CD4-positive, alpha-beta T cell (primary cell): Measurements from ENCODE around the gene RESF1. TPM values are rescaled to one million over a fixed set of nuclear protein-coding genes. Genes with fewer than 3 reads are reported as not detected.
A peak's percentile ranks its signal among the peaks of the same experiment; 100 is the strongest.

Experiments used
- ATAC-seq: fragments of 200-7000 bp; cut with Tn5 transposase; one replicate; pipeline ENCODE4 v1.10.0; 2022; ENCODE audit warnings: mild to moderate bottlenecking; ENCODE audit not compliant: poor library complexity
- CTCF ChIA-PET: fragments of 350-600 bp; sonication (Branson Sonifier 250); formaldehyde crosslinking; loops from one replicate; lab custom pipeline; 2021; ENCODE audit warnings: antibody characterized with exemption, inconsistent platforms; lab: Charles Lee
- POLR2A ChIA-PET: fragments of 350-600 bp; sonication (Branson Sonifier 250); formaldehyde crosslinking; loops from one replicate; lab custom pipeline; 2021; ENCODE audit warnings: antibody characterized with exemption, inconsistent platforms; lab: Charles Lee
- DNase-seq, 14 experiments: peaks; one replicate each; pipeline ENCODE4 v3.0.0-alpha.2; 2013 to 2020; ENCODE audit warnings: mixed read lengths in 2 of 14
- H3K27ac ChIP-seq, 2 donors: one replicate each; pipeline versions ENCODE4 v1.5.1 to v1.7.0; 2013; ENCODE audit warnings: low read length in 2 of 2, low read depth in 1 of 2, mild to moderate bottlenecking in 1 of 2
- H3K27me3 ChIP-seq, 2 experiments: 1 replicate in 1 of 2; 2 replicates in 1 of 2; pipeline versions ENCODE4 v1.6.1 to v1.7.0; 2013; ENCODE audit warnings: low read length in 2 of 2, control low read depth in 1 of 2, mild to moderate bottlenecking in 1 of 2, moderate library complexity in 1 of 2; ENCODE audit not compliant: insufficient read depth in 2 of 2, control insufficient read depth in 1 of 2
- H3K36me3 ChIP-seq: one replicate; pipeline ENCODE4 v1.6.1; 2013; ENCODE audit warnings: low read length, control low read depth; ENCODE audit not compliant: insufficient read depth
- H3K4me1 ChIP-seq: one replicate; pipeline ENCODE4 v1.6.1; 2013; ENCODE audit warnings: low read length, control low read depth; ENCODE audit not compliant: insufficient read depth
- H3K4me3 ChIP-seq: one replicate; pipeline ENCODE4 v1.5.1; 2013; ENCODE audit warnings: mild to moderate bottlenecking, low read length, moderate library complexity
- H3K9me3 ChIP-seq, 2 experiments: 1 replicate in 1 of 2; 2 replicates in 1 of 2; pipeline versions ENCODE4 v1.6.1 to v1.7.0; 2013; ENCODE audit warnings: low read length in 2 of 2, mild to moderate bottlenecking in 2 of 2, control low read depth in 1 of 2, moderate library complexity in 1 of 2; ENCODE audit not compliant: control insufficient read depth in 1 of 2, insufficient read depth in 1 of 2
- H3K27ac Mint-ChIP-seq: one replicate; pipeline ENCODE4 v1.8.0; 2020; ENCODE audit warnings: mixed read lengths
- H3K27me3 Mint-ChIP-seq: one replicate; pipeline ENCODE4 v1.8.0; 2021; ENCODE audit warnings: mixed read lengths
- H3K36me3 Mint-ChIP-seq: one replicate; pipeline ENCODE4 v1.8.0; 2021; ENCODE audit warnings: low read depth, mixed read lengths
- H3K4me1 Mint-ChIP-seq: one replicate; pipeline ENCODE4 v1.8.0; 2021; ENCODE audit warnings: low read depth, mixed read lengths
- H3K4me3 Mint-ChIP-seq: one replicate; pipeline ENCODE4 v1.8.0; 2020; ENCODE audit warnings: mild to moderate bottlenecking, mixed read lengths
- H3K9me3 Mint-ChIP-seq: one replicate; pipeline ENCODE4 v1.8.0; 2020; ENCODE audit warnings: mixed read lengths
- CTCF ChIP-seq: fragments of 200-600 bp; IDR thresholded peaks from one replicate; pipeline ENCODE4 v1.8.0; 2022; ENCODE audit warnings: antibody characterized with exemption, mild to moderate bottlenecking
- intact Hi-C, 2 experiments: fragments of 100-400 bp; cut with DNase I in 1 of 2; cut with micrococcal nuclease in 1 of 2; formaldehyde crosslinking; loops; one replicate each; pipeline versions ENCODE4 v1.15.1 to v1.9.0; 2023 to 2025; cut with DNase I, micrococcal nuclease
- polyA plus RNA-seq, 2 donors: library from polyadenylated mRNA; unstranded; fragments of 120-200 nt; gene quantifications; one replicate each; pipeline ENCODE4 v1.2.1, GENCODE V29; 2013
- total RNA-seq, 174 experiments: library from RNA in 2 of 174; stranded (reverse) in 2 of 174; gene quantifications; one replicate each; pipeline ENCODE4 v1.2.3 and lab custom pipeline; 2021 to 2026

Gene RESF1
- total RNA-seq (100 to 1,000 TPM; 113 to 124 TPM), total RNA-seq (lab: John Stamatoyannopoulos, UW) (85.4 to 1,650 (median 607) reads per million in 172 experiments)
- 243 TPM for polyA plus RNA-seq (2013, experiment 1 of 2)
- 257 TPM for polyA plus RNA-seq (2013, experiment 2 of 2)

DNA sequence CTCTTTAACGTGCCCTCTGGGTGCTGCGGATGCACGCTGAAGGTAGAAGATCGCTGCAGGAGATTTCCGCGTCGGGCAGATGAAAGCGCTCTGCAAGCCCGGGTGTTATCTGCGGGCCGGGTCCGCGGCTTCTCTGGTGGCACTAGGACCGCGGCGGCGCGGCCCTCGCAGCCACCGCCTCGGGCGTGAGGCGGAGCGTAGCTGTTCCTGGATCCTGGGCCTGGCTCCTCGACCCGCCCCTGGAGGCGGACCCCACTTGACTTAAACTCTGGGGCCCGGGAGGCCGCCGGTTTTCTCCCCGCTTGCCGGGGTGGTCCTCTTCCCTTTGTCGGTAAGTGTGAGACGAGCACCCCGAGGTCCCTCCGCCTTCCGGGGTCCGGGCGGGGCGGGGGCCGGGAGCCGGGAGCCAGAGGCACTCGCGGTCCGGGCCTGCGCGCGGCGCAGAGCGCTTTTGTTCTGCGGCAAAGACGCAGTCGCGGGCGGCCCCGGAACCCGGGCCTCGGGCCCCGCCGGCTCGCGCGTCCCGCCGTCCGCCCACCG is at the start of gene RESF1:
TSS of gene RESF1 (plus strand) at position 255 of the 540 bp plus-strand sequence. CDS start 21,541 bp downstream, outside the sequence.
- H3K27ac Mint-ChIP-seq = peak within 1 kb of the TSS; percentile 96
- peak; percentile 72 to 96 (median 85) for DNase-seq
- peaks cover 46% of the 10 kb centered on the region for H3K4me1 ChIP-seq
- no peaks in the 10 kb centered on the region for H3K27me3 ChIP-seq
- H3K4me3 ChIP-seq = peak within 1 kb of the TSS; percentile 84
- H3K36me3 Mint-ChIP-seq = peaks cover 56% of the 10 kb centered on the region
- ChIA-PET POLR2A (interaction anchor here (0.6 to 6.2 kb wide), 50 partner anchors 9 to 314 kb away, joined by 3 to 106 read pairs (median 5); partner anchors contain the start of genes AMN1, BICD1 and ETFBKMT), CTCF (interaction anchor here (1.1 to 3.2 kb wide), 8 partner anchors 9 to 306 kb away, joined by 3 to 13 read pairs (median 6); partner anchors contain the start of genes AMN1 and ETFBKMT)
- no peaks in the 10 kb centered on the region for H3K27me3 Mint-ChIP-seq
- ATAC-seq = peak; percentile 73
- intact Hi-C loops = loop anchor here (1.0 to 5.0 kb wide), 7 partner anchors 62 to 353 kb away; partner anchors contain the start of genes AMN1 (in 1 of the 2) and ETFBKMT (in 1 of the 2)
- peaks cover 2% of the 10 kb centered on the region for H3K9me3 Mint-ChIP-seq
- peaks cover under 1 to 9% of the 10 kb centered on the region in 2 experiments for H3K9me3 ChIP-seq
- TF ChIP-seq CTCF = no peak
- peak within 1 kb of the TSS; percentile 99 for H3K4me3 Mint-ChIP-seq
- H3K4me1 Mint-ChIP-seq = peaks cover 78% of the 10 kb centered on the region
- H3K36me3 ChIP-seq = peaks cover 36% of the 10 kb centered on the region
- H3K27ac ChIP-seq = peak within 1 kb of the TSS; percentile 69 to 82

- intact Hi-C loops = no loop called here
- H3K36me3 ChIP-seq = no peaks in the 10 kb centered on the region
- DNase-seq = no peak
- H3K36me3 Mint-ChIP-seq = peaks cover 20% of the 10 kb centered on the region
- no peak overlapping the region for H3K4me3 Mint-ChIP-seq
- H3K27me3 ChIP-seq = no peaks in the 10 kb centered on the region
- peaks cover 9 to 20% of the 10 kb centered on the region in 2 experiments for H3K9me3 ChIP-seq
- no peaks in the 10 kb centered on the region for H3K27me3 Mint-ChIP-seq
- no peak overlapping the region for H3K4me3 ChIP-seq
- no peak overlapping the region for H3K27ac ChIP-seq
- CTCF ChIA-PET = interaction anchor here (0.7 to 1.0 kb wide), 2 partner anchors 14 to 250 kb away, joined by 3 to 5 read pairs; no protein-coding TSS in a partner anchor
- TF ChIP-seq CTCF = no peak
- POLR2A ChIA-PET = interaction anchor here (0.6 to 1.0 kb wide), 2 partner anchors 45 to 65 kb away, joined by 3 read pairs; partner anchors contain the start of gene RESF1
- no peak overlapping the region for H3K27ac Mint-ChIP-seq
- no peaks in the 10 kb centered on the region for H3K4me1 Mint-ChIP-seq
- no peaks in the 10 kb centered on the region for H3K9me3 Mint-ChIP-seq
- ATAC-seq = no peak
- H3K4me1 ChIP-seq = no peaks in the 10 kb centered on the region
Observed at GRCh38 chr12:31914927-31915326, 44.3 kb upstream of the RESF1 start.

DNA sequence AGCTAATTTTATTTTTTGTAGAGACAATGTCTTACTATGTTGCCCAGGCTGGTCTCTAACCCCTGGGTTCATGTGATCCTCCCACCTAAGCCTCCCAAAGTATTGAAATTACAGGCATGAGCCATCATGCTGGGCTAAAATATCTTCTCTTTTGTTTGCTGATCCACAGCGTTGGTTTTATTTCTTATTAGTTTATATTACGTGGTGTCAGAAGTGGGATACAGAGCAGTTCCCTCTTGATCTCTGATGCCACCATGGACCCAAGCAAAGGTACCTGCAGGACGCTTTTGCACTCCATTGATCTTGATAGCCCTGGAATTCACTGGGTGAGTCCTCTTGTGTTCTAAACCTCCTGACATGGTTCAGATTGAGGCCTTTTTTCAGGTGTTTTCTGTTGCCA is 43.8 kb upstream of the RESF1 start:
- ATAC-seq (no peak), DNase-seq (no peak)
- no peak for TF ChIP-seq CTCF
- no peak overlapping the region for H3K27ac Mint-ChIP-seq
- ChIA-PET POLR2A (interaction anchor here (0.6 kb wide), 1 partner anchor 44 kb away, joined by 3 read pairs; the partner anchor contains the start of gene RESF1), CTCF (interaction anchor here (0.6 to 1.0 kb wide), 2 partner anchors 15 to 771 kb away, joined by 3 to 5 read pairs; no protein-coding TSS in a partner anchor)
- no peaks in the 10 kb centered on the region for H3K9me3 Mint-ChIP-seq
- H3K4me3 Mint-ChIP-seq = no peak overlapping the region
- intact Hi-C loops = no loop called here
- no peaks in the 10 kb centered on the region for H3K4me1 Mint-ChIP-seq
- no peak overlapping the region for H3K4me3 ChIP-seq
- H3K27ac ChIP-seq = no peak overlapping the region
- no peaks in the 10 kb centered on the region for H3K4me1 ChIP-seq
- H3K36me3 ChIP-seq = no peaks in the 10 kb centered on the region
- peaks cover 20% of the 10 kb centered on the region for H3K36me3 Mint-ChIP-seq
- H3K27me3 Mint-ChIP-seq = no peaks in the 10 kb centered on the region
- H3K9me3 ChIP-seq = peaks cover 9 to 20% of the 10 kb centered on the region in 2 experiments
- H3K27me3 ChIP-seq = no peaks in the 10 kb centered on the region
